Peyer's patch (tissue), 4 donors: ENCODE results near the gene THSD7A.

ENCODE experiments used
- POLR2A ChIP-seq, 2 donors: fragments of 450-650 bp; IDR thresholded peaks; one replicate each; pipeline ENCODE4 v1.5.1; 2017; ENCODE audit warnings: antibody characterized with exemption in 2 of 2, mild to moderate bottlenecking in 2 of 2, moderate library complexity in 2 of 2
- TF ChIP-seq, protein P1 (sequence below), 6 experiments: fragments of 450-650 bp in 4 of 6; fragments of 200-600 bp in 2 of 6; sonication (generic) in 1 of 6; IDR thresholded peaks; one replicate each; pipeline ENCODE4 v1.5.1; 2017 to 2019; ENCODE audit warnings: antibody characterized with exemption in 6 of 6, mild to moderate bottlenecking in 3 of 6, moderate library complexity in 1 of 6

- TF ChIP-seq, protein P1, sequence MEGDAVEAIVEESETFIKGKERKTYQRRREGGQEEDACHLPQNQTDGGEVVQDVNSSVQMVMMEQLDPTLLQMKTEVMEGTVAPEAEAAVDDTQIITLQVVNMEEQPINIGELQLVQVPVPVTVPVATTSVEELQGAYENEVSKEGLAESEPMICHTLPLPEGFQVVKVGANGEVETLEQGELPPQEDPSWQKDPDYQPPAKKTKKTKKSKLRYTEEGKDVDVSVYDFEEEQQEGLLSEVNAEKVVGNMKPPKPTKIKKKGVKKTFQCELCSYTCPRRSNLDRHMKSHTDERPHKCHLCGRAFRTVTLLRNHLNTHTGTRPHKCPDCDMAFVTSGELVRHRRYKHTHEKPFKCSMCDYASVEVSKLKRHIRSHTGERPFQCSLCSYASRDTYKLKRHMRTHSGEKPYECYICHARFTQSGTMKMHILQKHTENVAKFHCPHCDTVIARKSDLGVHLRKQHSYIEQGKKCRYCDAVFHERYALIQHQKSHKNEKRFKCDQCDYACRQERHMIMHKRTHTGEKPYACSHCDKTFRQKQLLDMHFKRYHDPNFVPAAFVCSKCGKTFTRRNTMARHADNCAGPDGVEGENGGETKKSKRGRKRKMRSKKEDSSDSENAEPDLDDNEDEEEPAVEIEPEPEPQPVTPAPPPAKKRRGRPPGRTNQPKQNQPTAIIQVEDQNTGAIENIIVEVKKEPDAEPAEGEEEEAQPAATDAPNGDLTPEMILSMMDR (IDR thresholded peaks at IDR 0.05), result no peak
- TF ChIP-seq POLR2A (IDR thresholded peaks at IDR 0.05), result no peak
Observed at GRCh38 chr7:11689096-11689495, 142.9 kb downstream of the THSD7A start.
